Fibroblast of villous mesenchyme (primary cell): Measurements from ENCODE around the gene MLLT6. TPM values are rescaled to one million over a fixed set of nuclear protein-coding genes. Genes with fewer than 3 reads are reported as not detected.

ENCODE experiments used
- DNase-seq: peaks from one replicate; pipeline ENCODE4 v3.0.0-alpha.2; 2010; ENCODE audit warnings: low read depth
- H3K4me3 ChIP-seq: 2 replicates; pipeline ENCODE4 v1.5.1; 2011; ENCODE audit warnings: low read depth, mild to moderate bottlenecking, low read length
- total RNA-seq: library from RNA; depleted of rRNA; stranded (reverse); fragments of >200 nt; gene quantifications from 2 replicates; pipeline ENCODE4 v1.2.3, GENCODE V29; 2012
- TF ChIP-seq, protein P1 (sequence below): IDR thresholded peaks from 2 replicates; pipeline ENCODE4 v1.5.1; 2012; ENCODE audit warnings: low read depth, mild to moderate bottlenecking, low read length; ENCODE audit not compliant: insufficient read depth

MLLT6 gene
- total RNA-seq, 1 donor, result 25.5 TPM

DNA sequence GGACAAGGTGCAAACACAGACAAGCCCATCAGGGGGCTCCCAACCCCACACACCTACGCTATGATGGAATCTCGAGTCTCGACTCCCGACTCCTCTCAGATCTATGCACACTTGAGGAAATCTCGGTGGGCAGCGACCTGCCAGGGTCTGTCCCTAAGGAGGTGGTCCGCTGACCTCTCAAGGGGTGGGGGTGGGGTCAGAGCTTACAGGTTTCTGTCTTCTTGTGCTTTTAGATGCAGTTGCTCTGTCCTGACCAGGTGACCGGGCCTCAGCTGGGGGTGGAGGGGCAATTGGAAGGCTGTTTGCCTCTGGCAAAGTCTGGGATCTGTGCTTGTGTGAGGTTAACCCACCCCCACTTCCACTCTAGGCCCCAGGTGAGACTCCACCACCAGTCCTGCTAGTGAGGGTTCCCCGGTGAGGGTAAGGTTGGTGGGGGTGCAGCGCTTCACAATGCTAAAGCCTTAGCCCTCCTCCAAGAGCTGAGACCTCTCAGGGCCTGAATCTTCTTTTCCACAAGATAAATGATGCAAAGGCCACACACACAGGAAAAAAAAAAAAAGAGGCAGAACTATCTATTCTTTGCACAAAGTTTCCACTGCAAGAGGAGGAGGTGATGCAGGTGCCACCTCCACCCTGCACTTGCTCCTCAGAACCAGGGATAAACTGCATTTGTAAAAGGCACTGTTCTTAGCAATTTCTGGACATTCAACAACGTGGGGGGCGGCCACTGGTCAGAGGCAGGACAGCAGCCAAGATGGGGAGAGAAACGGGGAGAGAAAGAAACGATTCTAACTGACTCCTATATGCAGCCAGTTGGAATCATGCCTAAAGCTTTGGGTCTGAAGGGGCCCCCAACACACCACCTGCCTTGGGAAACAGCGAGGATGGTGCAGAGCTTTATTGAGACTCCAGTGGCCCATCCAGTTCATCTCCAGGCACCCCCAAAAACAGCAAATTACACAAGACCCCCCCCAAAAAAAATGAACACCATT is 29.2 kb downstream of the MLLT6 start:
- TF ChIP-seq, protein P1, sequence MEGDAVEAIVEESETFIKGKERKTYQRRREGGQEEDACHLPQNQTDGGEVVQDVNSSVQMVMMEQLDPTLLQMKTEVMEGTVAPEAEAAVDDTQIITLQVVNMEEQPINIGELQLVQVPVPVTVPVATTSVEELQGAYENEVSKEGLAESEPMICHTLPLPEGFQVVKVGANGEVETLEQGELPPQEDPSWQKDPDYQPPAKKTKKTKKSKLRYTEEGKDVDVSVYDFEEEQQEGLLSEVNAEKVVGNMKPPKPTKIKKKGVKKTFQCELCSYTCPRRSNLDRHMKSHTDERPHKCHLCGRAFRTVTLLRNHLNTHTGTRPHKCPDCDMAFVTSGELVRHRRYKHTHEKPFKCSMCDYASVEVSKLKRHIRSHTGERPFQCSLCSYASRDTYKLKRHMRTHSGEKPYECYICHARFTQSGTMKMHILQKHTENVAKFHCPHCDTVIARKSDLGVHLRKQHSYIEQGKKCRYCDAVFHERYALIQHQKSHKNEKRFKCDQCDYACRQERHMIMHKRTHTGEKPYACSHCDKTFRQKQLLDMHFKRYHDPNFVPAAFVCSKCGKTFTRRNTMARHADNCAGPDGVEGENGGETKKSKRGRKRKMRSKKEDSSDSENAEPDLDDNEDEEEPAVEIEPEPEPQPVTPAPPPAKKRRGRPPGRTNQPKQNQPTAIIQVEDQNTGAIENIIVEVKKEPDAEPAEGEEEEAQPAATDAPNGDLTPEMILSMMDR, result peak; percentile 2
- no peak overlapping the region for H3K4me3 ChIP-seq
- DNase-seq, result no peak

DNA sequence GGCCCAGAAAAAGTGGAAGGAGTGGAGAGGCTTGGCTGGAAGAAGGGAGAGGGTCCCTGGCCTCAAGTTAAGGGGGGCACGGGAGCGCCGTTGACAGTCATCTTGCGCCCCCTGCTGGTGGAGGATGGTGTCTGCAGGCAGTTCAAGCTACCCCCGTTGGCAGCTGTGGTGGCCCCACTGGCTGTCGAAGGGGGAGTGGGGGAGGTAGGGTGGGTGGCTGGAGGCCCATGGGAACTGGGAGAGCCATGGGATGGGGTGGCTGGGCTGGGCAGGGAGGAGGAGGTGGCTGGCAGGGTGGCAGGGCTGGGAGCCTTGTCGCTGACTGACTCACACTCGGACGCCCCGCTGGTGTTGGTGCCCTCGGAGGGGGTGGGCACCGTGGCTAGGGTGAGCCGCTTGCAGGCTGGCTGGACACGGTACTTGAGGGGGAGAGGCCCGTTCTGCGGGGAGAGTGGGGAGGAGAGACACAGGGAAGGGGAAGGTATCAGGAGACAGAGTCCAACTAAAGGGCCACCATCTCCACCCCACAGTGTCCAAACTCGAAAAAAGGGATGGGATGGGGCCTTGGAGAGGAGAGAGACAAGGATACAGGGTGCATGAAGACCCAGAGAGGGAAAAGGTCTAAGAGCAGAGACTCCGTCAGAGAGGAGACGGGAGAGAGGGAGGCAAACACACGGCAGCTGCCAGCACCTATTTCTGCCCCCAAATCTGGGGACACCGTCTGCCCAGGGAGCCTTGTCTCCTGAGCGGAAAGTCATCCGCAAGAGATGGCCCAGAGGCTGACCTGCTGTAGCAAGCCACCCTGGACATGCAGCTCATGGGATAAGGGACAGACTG is 30.3 kb downstream of the MLLT6 start:
- DNase-seq, result peak; percentile 24
- TF ChIP-seq, protein P1, result peak; percentile 90
- no peak overlapping the region for H3K4me3 ChIP-seq

DNA sequence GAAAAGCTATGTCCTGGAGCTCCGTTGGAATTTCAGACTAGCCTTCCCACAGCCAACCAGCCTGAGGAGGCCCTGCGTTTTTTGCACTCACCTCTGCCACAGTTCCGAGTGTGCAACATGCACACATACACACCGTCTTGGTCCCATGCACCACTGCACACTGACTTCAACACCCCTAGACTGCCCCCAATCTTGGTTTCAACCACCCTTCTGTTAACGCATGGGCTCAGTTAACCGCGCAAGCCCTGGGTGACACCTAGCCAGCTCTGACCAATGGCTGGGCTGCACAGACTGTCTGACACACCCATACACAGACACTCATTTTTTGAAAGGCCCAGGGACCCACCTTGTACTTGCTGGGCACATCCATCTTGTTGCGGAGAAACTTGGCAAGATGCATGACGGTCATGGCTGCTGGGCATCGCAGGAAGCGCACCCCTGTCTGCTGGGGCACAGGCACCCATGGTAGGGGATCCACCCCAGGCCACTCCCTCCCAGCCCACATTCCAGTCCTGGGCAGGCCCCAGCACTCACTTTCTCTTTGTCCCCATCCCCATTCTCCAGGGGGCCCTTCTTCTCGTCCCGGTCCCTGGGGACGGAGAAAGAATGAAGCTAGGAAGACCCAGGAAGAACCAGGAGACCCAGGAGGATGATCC is 33.1 kb downstream of the MLLT6 start:
- no peak for DNase-seq
- TF ChIP-seq, protein P1, result no peak
- H3K4me3 ChIP-seq, result no peak overlapping the region

DNA sequence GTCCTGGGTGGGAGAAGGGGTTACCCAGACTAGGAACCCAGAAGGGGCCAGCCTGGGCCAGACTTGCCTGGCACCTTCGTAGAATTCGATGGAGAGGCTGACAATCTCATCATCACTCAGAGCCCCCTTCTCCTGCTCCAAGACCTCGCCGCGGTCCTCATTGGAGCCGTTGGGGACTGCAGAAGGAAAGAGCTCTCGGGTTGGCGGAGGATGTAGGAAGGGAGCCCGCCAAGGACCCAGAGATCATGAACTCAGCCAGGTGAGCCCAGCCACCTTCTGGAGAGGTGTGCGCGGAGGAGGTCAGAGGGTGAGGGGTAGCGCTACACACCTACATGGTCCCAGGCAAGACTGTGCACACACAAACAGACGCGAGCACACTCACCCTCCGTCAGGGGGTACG is 33.6 kb downstream of the MLLT6 start:
- no peak for DNase-seq
- TF ChIP-seq, protein P1, result no peak
- no peak overlapping the region for H3K4me3 ChIP-seq

DNA sequence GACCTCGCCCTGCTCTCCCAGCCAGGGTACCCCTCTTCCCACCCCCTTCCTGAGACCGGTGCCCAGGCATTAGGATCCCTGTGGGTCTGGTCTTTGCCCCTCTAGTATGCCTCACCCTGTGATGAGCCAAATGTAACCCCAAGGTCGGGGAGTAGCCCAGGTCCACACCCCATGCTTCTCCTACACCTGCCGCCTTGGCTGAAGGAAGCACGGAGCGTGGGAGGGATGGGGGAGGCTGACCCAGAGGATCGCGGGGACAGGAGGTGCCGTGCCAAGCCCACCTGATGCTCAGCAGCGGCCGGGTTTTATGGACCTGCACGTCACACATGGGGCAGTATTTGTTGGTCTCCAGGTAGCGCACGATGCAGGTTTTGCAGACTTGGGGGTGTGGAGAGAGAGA is 34.2 kb downstream of the MLLT6 start:
- no peak overlapping the region for H3K4me3 ChIP-seq
- TF ChIP-seq, protein P1, result no peak
- no peak for DNase-seq

DNA sequence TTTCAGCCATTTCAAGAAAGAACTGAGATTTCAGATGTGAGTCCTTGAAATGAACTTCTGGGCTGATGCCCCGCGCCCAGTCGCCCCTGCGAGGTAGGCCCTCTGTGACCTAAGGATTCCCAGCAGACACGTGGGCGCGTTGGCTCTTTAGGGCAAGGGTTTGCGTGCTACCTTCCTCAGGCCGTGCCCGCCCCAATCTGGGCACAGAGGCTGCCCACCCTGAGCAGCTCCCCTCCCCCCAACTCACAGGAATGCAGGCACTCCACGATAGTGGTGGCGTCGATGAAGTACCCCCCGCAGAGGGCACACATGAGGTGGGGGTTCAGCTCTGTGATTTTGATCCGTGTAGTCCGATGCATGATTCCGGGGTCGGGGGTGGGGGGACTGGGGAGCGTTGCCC is 35.0 kb downstream of the MLLT6 start:
- no peak for DNase-seq
- no peak overlapping the region for H3K4me3 ChIP-seq
- TF ChIP-seq, protein P1, result no peak
